CD4-positive, alpha-beta T cell treated with Interleukin-1 beta for 1 hour (primary cell): ENCODE results near the gene SNAP29.
"Not testable (repeated sequence)": the region's sequence is repeated elsewhere in the genome, so short reads cannot be mapped to it uniquely, and the experiment has no call there.

Source experiments
- DNase-seq, 2 donors: peaks; one replicate each; pipeline ENCODE4 v3.0.0-alpha.2; 2020 to 2022

Gene SNAP29

DNA sequence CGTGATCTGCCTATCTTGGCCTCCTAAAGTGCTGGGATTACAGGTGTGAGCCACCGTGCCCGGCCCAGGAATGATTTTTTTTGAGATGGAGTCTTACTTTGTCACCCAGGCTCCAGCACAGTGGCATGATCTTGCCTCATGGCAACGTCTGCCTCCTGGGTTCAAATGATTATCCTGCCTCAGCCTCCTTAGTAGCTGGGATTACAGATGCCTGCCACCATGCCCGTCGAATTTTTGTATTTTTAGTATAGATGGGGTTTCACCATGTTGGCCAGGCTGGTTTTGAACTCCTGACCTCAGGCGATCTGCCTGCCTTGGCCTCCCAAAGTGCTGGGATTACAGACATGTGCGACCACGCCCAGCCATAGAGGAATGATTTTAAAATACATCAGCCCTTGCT, 76.2 kb downstream of the SNAP29 start:
- not testable (repeated sequence) for DNase-seq

DNA sequence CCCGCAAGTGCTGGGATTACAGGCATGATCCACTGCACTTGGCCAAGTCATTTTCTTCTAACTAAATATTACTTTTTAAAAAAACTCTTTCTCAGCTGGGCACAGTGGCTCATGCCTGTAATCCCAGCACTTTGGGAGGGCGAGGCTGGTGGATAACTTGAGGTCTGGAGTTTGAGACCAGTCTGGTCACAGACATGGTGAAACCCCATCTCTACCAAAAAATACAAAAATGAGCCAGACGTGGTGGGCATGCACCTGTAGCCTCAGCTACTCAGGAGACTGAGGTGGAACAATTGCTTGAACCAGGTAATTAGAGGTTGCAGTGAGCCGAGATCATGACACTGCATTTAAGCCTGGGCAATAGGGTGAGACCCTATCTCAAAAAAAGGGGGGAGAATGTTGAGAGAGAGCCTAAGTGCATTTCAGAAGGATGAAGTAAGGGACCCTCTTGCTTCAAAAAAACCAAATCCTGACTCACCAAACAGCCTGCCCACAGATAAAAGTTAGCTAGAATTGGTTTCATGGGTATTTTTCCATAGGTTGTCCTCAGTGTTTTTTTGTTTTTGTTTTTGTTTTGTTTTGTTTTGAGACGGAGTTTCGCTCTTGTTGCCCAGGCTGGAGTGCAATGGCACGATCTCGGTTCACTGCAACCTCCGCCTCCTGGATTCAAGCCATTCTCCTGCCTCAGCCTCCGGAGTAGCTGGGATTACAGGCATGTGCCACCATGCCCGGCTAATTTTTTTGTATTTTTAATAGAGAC, 77.2 kb downstream of the SNAP29 start:
- DNase-seq = not testable (repeated sequence)

DNA sequence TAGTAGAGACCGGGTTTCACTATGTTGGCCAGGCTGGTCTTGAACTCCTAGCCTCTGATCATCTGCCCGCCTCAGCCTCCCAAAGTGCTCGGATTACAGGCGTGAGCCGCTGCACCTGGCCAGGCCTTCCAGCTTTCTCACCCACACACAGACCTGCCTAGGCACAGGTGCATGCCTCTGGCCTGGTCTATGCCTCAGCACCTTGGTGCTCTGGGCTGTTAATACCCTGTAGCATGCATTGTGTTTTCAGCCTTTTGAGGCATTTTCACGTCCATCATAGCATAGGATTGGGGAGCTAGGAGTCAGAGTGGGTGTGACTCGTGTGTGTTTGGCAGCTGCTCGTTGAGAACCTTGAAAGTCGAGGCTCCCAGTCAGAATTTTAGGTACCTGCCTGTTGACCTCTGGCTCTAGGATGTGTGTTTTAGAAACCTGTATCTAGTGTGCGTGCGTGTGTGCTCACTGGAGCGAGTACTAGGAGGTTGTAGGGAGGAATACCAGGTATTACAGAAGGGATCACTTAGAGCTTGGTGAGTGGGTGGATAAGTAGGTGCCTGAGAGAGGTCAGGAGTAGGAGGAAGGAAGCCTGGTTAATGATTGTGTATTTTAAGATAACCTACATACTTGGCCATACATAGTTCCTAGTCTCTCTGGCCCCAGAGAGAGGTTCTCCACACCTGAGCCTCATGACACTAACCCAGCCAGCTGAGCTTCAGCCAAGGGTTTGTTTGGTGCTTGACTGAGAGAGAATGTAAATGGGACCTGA, 78.4 kb downstream of the SNAP29 start:
- DNase-seq = no peak

DNA sequence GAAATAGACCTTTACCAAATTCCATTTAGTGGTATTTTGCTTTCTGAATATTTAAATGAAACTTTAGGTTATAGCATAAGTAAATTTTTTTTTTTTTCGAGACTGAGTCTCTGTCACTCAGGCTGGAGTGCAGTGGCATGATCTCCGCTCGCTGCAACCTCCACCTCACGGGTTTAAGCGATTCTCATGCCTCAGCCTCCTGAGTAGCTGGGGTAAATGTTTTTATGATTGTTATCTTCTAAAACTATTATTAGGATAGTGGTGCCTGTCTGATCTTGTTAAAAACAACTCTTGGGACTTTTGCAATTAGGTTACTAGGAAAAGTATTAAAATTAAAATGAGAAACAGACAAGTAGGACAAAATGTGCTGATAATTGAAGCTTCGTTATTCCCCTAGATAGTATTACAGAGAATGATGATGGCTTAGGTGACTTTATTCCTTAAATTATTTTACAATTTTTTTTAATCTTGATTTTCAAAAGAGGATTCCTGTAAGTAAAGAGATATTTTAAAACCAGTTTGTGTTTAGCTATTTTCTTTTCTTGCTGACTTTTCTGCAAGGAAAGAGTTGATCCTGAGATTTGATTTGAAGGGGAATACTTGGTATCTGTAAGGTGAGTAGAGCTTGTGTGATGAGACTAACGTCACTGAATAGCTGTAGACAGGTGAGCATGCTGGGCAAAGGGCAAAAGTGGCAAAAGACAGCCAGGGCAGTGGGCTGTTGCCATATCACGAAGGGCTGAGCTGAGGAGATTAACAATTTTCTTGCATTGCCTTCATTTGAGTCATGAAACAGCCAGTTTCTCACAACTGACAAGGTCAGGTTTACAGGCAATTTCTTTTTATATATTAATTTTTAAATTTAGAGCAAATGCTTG, 79.2 kb downstream of the SNAP29 start:
- no peak for DNase-seq

DNA sequence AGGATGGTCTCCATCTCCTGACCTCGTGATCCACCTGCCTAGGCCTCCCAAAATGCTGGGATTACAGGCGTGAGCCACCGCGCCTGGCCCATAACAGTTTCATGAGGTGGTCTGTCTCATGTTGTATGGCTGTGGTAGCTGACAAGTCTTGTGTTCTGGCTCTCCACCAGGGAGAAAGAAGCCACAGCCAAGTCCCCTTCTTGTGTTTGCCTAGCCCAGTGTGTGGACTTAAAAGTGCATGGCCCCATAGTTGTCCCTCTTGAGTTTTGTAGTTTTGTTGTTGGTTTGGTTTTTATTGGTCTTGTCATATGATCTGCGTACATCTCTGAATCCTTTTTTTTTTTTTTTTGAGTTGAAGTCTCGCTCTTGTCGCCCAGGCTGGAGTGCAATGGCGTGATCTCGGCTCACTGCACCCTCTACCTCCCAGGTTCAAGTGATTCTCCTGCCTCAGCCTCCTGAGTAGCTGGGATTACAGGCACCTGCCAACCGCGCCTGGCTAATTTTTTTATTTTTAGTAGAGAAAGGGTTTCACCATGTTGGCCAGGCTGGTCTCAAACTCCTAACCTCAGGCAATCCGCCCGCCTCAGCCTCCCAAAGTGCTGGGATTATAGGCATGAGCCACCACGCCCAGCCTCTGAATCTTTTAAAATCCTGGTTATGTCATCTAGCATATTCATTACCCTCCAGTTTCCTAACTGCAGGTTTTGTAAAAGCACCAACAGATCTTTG, 80.8 kb downstream of the SNAP29 start:
- not testable (repeated sequence) for DNase-seq

DNA sequence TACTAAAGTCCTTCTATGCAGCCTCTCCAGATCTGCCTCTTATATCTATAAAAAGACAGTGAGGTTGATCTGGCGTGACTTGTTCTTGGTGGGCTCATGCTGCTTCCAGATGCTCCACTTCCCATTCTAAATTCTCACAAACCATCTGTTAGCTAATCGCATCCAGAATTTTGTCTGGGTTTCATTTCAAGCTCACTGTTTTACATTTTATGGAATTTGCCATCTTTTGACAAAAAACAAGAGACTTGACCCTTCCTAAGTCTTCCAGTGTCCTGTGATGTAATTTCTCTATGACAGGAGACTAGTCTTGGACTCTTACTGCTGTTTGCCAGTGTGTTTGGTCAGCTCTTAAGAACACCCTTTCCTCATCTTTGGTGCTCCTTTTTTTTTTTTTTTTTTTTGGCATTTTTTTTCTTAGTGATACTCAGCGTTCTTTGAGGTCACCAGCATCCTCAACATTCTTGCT, 81.4 kb downstream of the SNAP29 start:
- DNase-seq = no peak
